H9 (cell line): ENCODE results near the gene MEGF9. TPM values are rescaled to one million over a fixed set of nuclear protein-coding genes. Genes with fewer than 3 reads are reported as not detected.

Source experiments
- DNase-seq: peaks from one replicate; pipeline ENCODE4 v3.0.0-alpha.2; 2017
- H2AFZ ChIP-seq: one replicate; pipeline ENCODE4 v1.6.1; 2013; ENCODE audit warnings: mild to moderate bottlenecking, low read length, control low read depth, moderate library complexity
- H2AK5ac ChIP-seq: 2 replicates; pipeline ENCODE4 v1.6.1; 2013; ENCODE audit warnings: low read length, control low read depth, mixed read lengths; ENCODE audit not compliant: insufficient read length
- H2BK120ac ChIP-seq: one replicate; pipeline ENCODE4 v1.6.1; 2013; ENCODE audit warnings: low read depth, mild to moderate bottlenecking, low read length, control low read depth, inconsistent platforms; ENCODE audit not compliant: poor library complexity, severe bottlenecking
- H2BK12ac ChIP-seq: 2 replicates; pipeline ENCODE4 v1.6.1; 2013; ENCODE audit warnings: low read length, control low read depth, mixed read lengths, low read depth; ENCODE audit not compliant: insufficient read length
- H2BK15ac ChIP-seq: 2 replicates; pipeline ENCODE4 v1.6.1; 2013; ENCODE audit warnings: low read depth, low read length, control low read depth
- H2BK20ac ChIP-seq: one replicate; pipeline ENCODE4 v1.6.1; 2013; ENCODE audit warnings: low read depth, mild to moderate bottlenecking, low read length, control low read depth, inconsistent platforms; ENCODE audit not compliant: poor library complexity, severe bottlenecking
- H2BK5ac ChIP-seq: 2 replicates; pipeline ENCODE4 v1.6.1; 2013; ENCODE audit warnings: low read length, control low read depth, mixed read lengths; ENCODE audit not compliant: insufficient read length
- H3K14ac ChIP-seq: 2 replicates; pipeline ENCODE4 v1.6.1; 2013; ENCODE audit warnings: low read length, control low read depth; ENCODE audit not compliant: insufficient read depth
- H3K18ac ChIP-seq: 2 replicates; pipeline ENCODE4 v1.6.1; 2013; ENCODE audit warnings: low read depth, mild to moderate bottlenecking, mixed read lengths, low read length, control low read depth; ENCODE audit not compliant: insufficient read length
- H3K23ac ChIP-seq: 2 replicates; pipeline ENCODE4 v1.6.1; 2013; ENCODE audit warnings: low read length, control low read depth, mixed read lengths, low read depth; ENCODE audit not compliant: insufficient read length
- H3K23me2 ChIP-seq: 2 replicates; pipeline ENCODE4 v1.6.1; 2013; ENCODE audit warnings: low read depth, mild to moderate bottlenecking, mixed read lengths, low read length, control low read depth; ENCODE audit not compliant: insufficient read length, poor library complexity, severe bottlenecking
- H3K27ac ChIP-seq: 2 replicates; pipeline ENCODE4 v1.5.1; 2013; ENCODE audit warnings: low read length, control low read depth, mixed read lengths, low read depth; ENCODE audit not compliant: insufficient read length
- H3K27me3 ChIP-seq: 2 replicates; pipeline ENCODE4 v1.6.1; 2013; ENCODE audit warnings: low read length, control low read depth, inconsistent platforms; ENCODE audit not compliant: insufficient read depth
- H3K4ac ChIP-seq: 2 replicates; pipeline ENCODE4 v1.6.1; 2013; ENCODE audit warnings: low read depth, mild to moderate bottlenecking, control low read depth, inconsistent platforms, low read length, moderate library complexity
- H3K4me1 ChIP-seq: 2 replicates; pipeline ENCODE4 v1.6.1; 2013; ENCODE audit warnings: low read length, control low read depth, inconsistent platforms; ENCODE audit not compliant: insufficient read depth
- H3K4me2 ChIP-seq: 2 replicates; pipeline ENCODE4 v1.6.1; 2013; ENCODE audit warnings: low read length, control low read depth, mixed read lengths; ENCODE audit not compliant: insufficient read length, insufficient read depth
- H3K56ac ChIP-seq: 2 replicates; pipeline ENCODE4 v1.6.1; 2013; ENCODE audit warnings: low read depth, mild to moderate bottlenecking, mixed read lengths, low read length, control low read depth; ENCODE audit not compliant: insufficient read length
- H3K79me1 ChIP-seq: 2 replicates; pipeline ENCODE4 v1.6.1; 2013; ENCODE audit warnings: low read depth, mild to moderate bottlenecking, moderate library complexity, low read length, control low read depth, inconsistent platforms; ENCODE audit not compliant: insufficient read depth, poor library complexity, severe bottlenecking
- H3K79me2 ChIP-seq: 2 replicates; pipeline ENCODE4 v1.6.1; 2013; ENCODE audit warnings: low read length, control low read depth, inconsistent platforms; ENCODE audit not compliant: insufficient read depth
- H3K9ac ChIP-seq: 2 replicates; pipeline ENCODE4 v1.6.1; 2013; ENCODE audit warnings: low read length, control low read depth, mixed read lengths; ENCODE audit not compliant: insufficient read length; ENCODE audit errors: extremely low read depth
- H3K9me3 ChIP-seq: one replicate; pipeline ENCODE4 v1.6.1; 2013; ENCODE audit warnings: low read depth, low read length, inconsistent platforms; ENCODE audit not compliant: control insufficient read depth
- H3T11ph ChIP-seq: one replicate; pipeline ENCODE4 v1.6.1; 2013; ENCODE audit warnings: mild to moderate bottlenecking, low read length, control low read depth, inconsistent platforms
- H4K20me1 ChIP-seq: one replicate; pipeline ENCODE4 v1.6.1; 2013; ENCODE audit not compliant: control insufficient read depth, insufficient read length, insufficient read depth
- H4K5ac ChIP-seq: 2 replicates; pipeline ENCODE4 v1.6.1; 2013; ENCODE audit warnings: low read depth, mild to moderate bottlenecking, mixed read lengths, low read length, control low read depth; ENCODE audit not compliant: insufficient read length
- H4K8ac ChIP-seq: replicated peaks from 2 replicates; pipeline ENCODE4 v1.6.1; 2013; ENCODE audit warnings: low read length, control low read depth, mixed read lengths, low read depth; ENCODE audit not compliant: insufficient read length
- H4K91ac ChIP-seq: 2 replicates; pipeline ENCODE4 v1.6.1; 2013; ENCODE audit warnings: low read depth, mild to moderate bottlenecking, moderate library complexity, mixed read lengths, low read length, control low read depth; ENCODE audit not compliant: insufficient read length
- H3K27ac Mint-ChIP-seq, 3 experiments: 2 replicates in 2 of 3; 3 replicates in 1 of 3; pipeline ENCODE4 v1.8.0; 2020 to 2021; ENCODE audit warnings: mixed read lengths in 3 of 3, mild to moderate bottlenecking in 1 of 3, moderate library complexity in 1 of 3
- H3K27me3 Mint-ChIP-seq: 2 replicates; pipeline ENCODE4 v1.8.0; 2021; ENCODE audit warnings: low read depth, mild to moderate bottlenecking, moderate library complexity, mixed read lengths
- H3K36me3 Mint-ChIP-seq, 3 experiments: 2 replicates in 2 of 3; 3 replicates in 1 of 3; pipeline ENCODE4 v1.8.0; 2020 to 2021; ENCODE audit warnings: low read depth in 3 of 3, mixed read lengths in 3 of 3; ENCODE audit not compliant: insufficient read depth in 1 of 3
- H3K4me1 Mint-ChIP-seq, 2 experiments: 2 replicates each; pipeline ENCODE4 v1.8.0; 2020; ENCODE audit warnings: mixed read lengths in 2 of 2
- H3K4me3 Mint-ChIP-seq, 2 experiments: 2 replicates in 1 of 2; 3 replicates in 1 of 2; pipeline ENCODE4 v1.8.0; 2020 to 2021; ENCODE audit warnings: mild to moderate bottlenecking in 2 of 2, mixed read lengths in 2 of 2, moderate library complexity in 1 of 2
- H3K9me3 Mint-ChIP-seq, 2 experiments: 2 replicates in 1 of 2; 3 replicates in 1 of 2; pipeline ENCODE4 v1.8.0; 2020; ENCODE audit warnings: mild to moderate bottlenecking in 2 of 2, mixed read lengths in 2 of 2, moderate library complexity in 1 of 2
- WGBS: extraction: QIAGEN DNeasy Blood & Tissue Kit; methylation state at CpG from one replicate; pipeline ENCODE4 v1.1.7; 2013; ENCODE audit warnings: missing lambda C conversion rate, low lambda C conversion rate, mixed read lengths; ENCODE audit not compliant: insufficient read length; ENCODE audit errors: extremely low coverage; 5-methylcytosine and 5-hydroxymethylcytosine counted together
- total RNA-seq: library from RNA; stranded (reverse); gene quantifications from 2 replicates; pipeline ENCODE4 v1.2.1, GENCODE V29; 2021
- TF ChIP-seq, protein P1 (sequence below): fragments of 200-600 bp; sonication (generic); conservative IDR thresholded peaks from 3 replicates; pipeline ENCODE4 v1.8.0; 2021; ENCODE audit warnings: antibody characterized with exemption, mild to moderate bottlenecking

The MEGF9 gene
- total RNA-seq, 1 experiment from 2014 or later, result 0.94 TPM

DNA sequence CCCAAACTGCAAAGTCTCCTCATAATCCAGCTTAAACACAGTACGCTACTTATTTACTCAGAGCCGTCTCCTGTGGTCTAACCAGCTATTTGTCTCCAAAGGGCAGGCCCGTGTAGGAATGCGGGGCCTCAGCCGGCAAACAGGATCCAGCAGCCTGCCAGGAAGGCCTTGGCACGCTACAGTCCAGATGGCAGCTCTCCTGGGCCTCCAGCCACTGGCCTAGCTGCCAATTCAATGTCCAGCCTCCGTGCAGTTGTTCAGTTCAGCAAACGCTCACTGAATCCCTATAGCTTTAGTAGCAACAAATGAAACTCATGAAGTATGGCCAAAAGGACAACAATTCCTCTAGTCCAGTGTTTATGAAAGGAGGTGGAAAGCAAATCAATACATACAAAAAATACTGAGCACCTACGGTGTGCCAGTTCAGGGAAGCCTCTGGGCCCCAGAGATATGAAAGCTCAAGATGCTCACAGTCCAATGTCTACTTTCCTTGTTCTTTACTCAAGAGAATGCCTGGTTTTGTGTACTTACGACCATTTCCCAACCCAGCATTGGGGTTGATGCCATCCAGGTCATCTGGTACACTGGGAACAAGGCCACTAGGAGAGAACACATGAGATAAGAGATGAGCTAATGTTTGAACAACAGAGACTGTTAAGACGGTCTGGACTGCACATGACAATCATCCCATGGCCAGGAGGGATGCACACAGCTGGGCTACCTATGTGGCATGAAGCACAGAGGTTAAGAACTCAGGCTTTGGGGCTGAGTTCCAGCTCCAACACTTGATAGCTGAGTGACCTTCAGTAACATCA lies 142.6 kb downstream of the MEGF9 start:
- TF ChIP-seq, protein P1, sequence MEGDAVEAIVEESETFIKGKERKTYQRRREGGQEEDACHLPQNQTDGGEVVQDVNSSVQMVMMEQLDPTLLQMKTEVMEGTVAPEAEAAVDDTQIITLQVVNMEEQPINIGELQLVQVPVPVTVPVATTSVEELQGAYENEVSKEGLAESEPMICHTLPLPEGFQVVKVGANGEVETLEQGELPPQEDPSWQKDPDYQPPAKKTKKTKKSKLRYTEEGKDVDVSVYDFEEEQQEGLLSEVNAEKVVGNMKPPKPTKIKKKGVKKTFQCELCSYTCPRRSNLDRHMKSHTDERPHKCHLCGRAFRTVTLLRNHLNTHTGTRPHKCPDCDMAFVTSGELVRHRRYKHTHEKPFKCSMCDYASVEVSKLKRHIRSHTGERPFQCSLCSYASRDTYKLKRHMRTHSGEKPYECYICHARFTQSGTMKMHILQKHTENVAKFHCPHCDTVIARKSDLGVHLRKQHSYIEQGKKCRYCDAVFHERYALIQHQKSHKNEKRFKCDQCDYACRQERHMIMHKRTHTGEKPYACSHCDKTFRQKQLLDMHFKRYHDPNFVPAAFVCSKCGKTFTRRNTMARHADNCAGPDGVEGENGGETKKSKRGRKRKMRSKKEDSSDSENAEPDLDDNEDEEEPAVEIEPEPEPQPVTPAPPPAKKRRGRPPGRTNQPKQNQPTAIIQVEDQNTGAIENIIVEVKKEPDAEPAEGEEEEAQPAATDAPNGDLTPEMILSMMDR, result no peak
- Histone ChIP-seq H3K56ac (no peak overlapping the region), H3K4ac (no peak overlapping the region), H3K23me2 (no peaks in the 10 kb centered on the region), H3K14ac (no peak overlapping the region), H3K23ac (no peak overlapping the region), H3K9ac (no peak overlapping the region), H4K5ac (no peak overlapping the region), H3K79me1 (peaks cover 9% of the 10 kb centered on the region), H4K8ac (no peak overlapping the region), H2AFZ (no peak overlapping the region), H2BK15ac (no peak overlapping the region), H2BK120ac (no peak overlapping the region), H3K18ac (no peak overlapping the region), H3T11ph (no peak overlapping the region), H3K27me3 (no peaks in the 10 kb centered on the region), H2BK12ac (no peak overlapping the region), H2BK5ac (no peak overlapping the region), H3K4me1 (no peaks in the 10 kb centered on the region), H2BK20ac (no peak overlapping the region), H3K27ac (no peak overlapping the region), H3K9me3 (no peaks in the 10 kb centered on the region), H2AK5ac (no peak overlapping the region), H4K20me1 (no peaks in the 10 kb centered on the region), H4K91ac (no peak overlapping the region), H3K4me2 (no peak overlapping the region), H3K79me2 (peaks cover 15% of the 10 kb centered on the region; the same call in 1 of the 2 replicates)
- no CpG with 5 or more reads among the region's 11 CpGs for WGBS
- peaks cover 25 to 56% (median 45%) of the 10 kb centered on the region in 3 experiments; a peak in 6 of 7 replicates for H3K36me3 Mint-ChIP-seq
- H3K4me3 Mint-ChIP-seq, result no peak overlapping the region; a peak in 1 of 5 replicates
- no peak overlapping the region for H3K27ac Mint-ChIP-seq
- H3K4me1 Mint-ChIP-seq, result no peaks in the 10 kb centered on the region
- no peaks in the 10 kb centered on the region for H3K27me3 Mint-ChIP-seq
- H3K9me3 Mint-ChIP-seq, result no peaks in the 10 kb centered on the region
- no peak for DNase-seq
